ENCODE results near the gene MAP6. TPM values are rescaled to one million over a fixed set of nuclear protein-coding genes. Genes with fewer than 3 reads are reported as not detected.

MAP6 gene
- total and polyA plus RNA-seq, 2 experiments from 2014 or later = 2.9 to 5.6 TPM

DNA sequence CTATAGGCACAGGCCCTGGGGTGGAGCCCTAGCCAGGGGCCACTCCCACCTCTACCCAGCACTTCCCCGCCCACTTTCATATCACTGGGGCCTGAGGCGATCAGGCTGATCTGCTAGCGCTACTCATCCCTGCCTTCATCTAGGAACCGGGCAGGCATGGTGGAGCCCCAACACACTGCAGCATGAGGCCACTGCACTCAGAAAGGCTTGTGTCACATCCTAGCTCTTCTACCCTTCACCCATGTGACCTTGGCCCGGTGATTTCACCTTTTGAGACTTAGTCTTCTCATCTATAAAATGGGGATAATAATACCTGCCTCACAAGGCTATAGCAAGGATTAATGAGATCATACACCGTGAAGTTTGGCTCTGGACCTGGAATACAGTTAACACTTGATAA lies 125.0 kb downstream of the MAP6 start:
- H3K27ac ChIP-seq = no peak overlapping the region
- no peaks in the 10 kb centered on the region for H3K36me3 ChIP-seq
- H3K9me3 ChIP-seq (ENCODE audit: low read depth) = no peaks in the 10 kb centered on the region
- no peak for TF ChIP-seq CTCF (IDR thresholded peaks at IDR 0.05; ENCODE audit: low read depth, low read length)
- no peak overlapping the region for H3K4me3 ChIP-seq
- no peak for DNase-seq (ENCODE audit: low read depth in 1 of 2, low spot score in 1 of 2)
- H3K27me3 ChIP-seq = no peaks in the 10 kb centered on the region
- H3K4me1 ChIP-seq (ENCODE audit: low read depth) = peaks cover 17% of the 10 kb centered on the region

DNA sequence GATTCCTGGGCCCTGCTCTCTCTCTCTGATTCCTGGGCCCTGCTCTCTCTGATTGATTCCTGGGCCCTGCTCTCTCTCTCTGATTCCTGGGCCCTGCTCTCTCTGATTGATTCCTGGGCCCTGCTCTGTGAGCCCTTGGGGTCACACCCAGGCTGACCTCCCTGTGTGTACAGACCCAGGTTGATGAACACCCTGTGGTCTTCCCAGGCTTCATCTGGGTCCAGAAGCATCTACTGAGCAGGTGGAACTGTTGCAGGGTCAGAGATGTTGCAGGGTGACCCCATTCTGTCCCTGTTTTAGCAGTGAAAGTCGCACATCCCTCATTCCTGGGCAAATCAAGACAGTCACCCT lies 126.8 kb downstream of the MAP6 start:
- no peak overlapping the region for H3K27ac ChIP-seq
- H3K36me3 ChIP-seq = no peaks in the 10 kb centered on the region
- no peaks in the 10 kb centered on the region for H3K27me3 ChIP-seq
- H3K4me3 ChIP-seq = no peak overlapping the region
- no peak for DNase-seq (ENCODE audit: low read depth in 1 of 2, low spot score in 1 of 2)
- no peak for TF ChIP-seq CTCF (IDR thresholded peaks at IDR 0.05; ENCODE audit: low read depth, low read length)
- H3K9me3 ChIP-seq (ENCODE audit: low read depth) = no peaks in the 10 kb centered on the region
- peaks cover 20% of the 10 kb centered on the region for H3K4me1 ChIP-seq (ENCODE audit: low read depth)

DNA sequence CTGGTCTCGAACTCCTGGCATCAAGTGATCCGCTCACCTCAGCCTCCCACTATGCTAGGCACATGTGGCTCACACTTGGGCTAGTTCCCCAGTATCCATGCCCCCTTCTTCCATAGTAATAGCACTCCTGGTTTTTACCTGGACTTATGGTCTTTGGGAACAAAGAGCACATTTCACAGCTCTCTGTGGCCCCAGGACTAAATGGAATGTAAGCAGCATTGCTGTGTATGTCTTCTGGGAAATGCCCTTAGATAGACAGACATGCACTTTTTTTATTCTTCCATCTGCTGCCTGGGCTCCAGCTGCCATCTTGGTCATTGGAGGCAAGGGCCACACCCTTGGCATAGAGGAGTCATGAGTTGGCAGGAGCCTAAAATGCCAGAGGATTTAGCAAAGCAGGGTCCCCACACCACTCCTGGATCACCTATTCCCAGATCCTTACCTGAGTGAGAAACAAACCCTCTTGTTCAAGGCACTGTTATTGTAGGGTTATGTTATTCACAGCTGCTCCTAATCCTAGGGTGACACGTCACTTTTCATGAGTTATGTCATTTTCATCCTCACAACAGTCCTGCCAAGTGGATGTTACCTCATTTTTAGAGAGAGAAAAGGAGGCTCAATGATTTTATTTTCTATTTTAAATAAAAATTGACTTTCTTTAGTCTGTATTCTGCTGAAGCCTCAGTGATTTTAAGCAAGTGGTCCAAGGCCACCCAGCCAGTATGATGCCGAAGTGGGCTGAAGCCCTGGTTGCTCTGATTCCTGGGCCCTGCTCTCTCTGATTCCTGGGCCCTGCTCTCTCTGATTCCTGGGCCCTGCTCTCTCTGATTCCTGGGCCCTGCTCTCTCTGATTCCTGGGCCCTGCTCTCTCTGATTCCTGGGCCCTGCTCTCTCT lies 127.4 kb downstream of the MAP6 start:
- Histone ChIP-seq H3K9me3 (ENCODE audit: low read depth) (no peaks in the 10 kb centered on the region), H3K4me1 (ENCODE audit: low read depth) (peaks cover 20% of the 10 kb centered on the region), H3K36me3 (no peaks in the 10 kb centered on the region), H3K27me3 (no peaks in the 10 kb centered on the region), H3K27ac (no peak overlapping the region), H3K4me3 (no peak overlapping the region)
- no peak for DNase-seq (ENCODE audit: low read depth in 1 of 2, low spot score in 1 of 2)
- TF ChIP-seq CTCF (IDR thresholded peaks at IDR 0.05; ENCODE audit: low read depth, low read length) = no peak

- DNase-seq (ENCODE audit: low read depth in 1 of 2, low spot score in 1 of 2) = peak in 1 of 2 donors; percentile 71
- peak overlapping the region; percentile 44 for H3K27ac ChIP-seq
Measured at GRCh38 chr11:75539459-75540334, 129.1 kb downstream of the MAP6 start.

More at GRCh38 chr11:75539459-75540334, 129.1 kb downstream of the MAP6 start:
- Histone ChIP-seq H3K36me3 (no peaks in the 10 kb centered on the region), H3K4me3 (no peak overlapping the region), H3K4me1 (ENCODE audit: low read depth) (peaks cover 27% of the 10 kb centered on the region), H3K9me3 (ENCODE audit: low read depth) (no peaks in the 10 kb centered on the region), H3K27me3 (no peaks in the 10 kb centered on the region)
- TF ChIP-seq CTCF (IDR thresholded peaks at IDR 0.05; ENCODE audit: low read depth, low read length) = no peak
